Upper lobe of left lung (tissue), 4 donors: ENCODE measurements around the gene SULT1A1.

ENCODE experiments used
- POLR2A ChIP-seq, 4 donors: fragments of 450-650 bp; IDR thresholded peaks; one replicate each; pipeline ENCODE4 v1.5.1; 2016 to 2017; ENCODE audit warnings: antibody characterized with exemption in 4 of 4, mild to moderate bottlenecking in 2 of 4
- TF ChIP-seq, protein P1 (sequence below), 6 experiments: fragments of 450-650 bp in 4 of 6; fragments of 200-600 bp in 2 of 6; sonication (generic) in 2 of 6; IDR thresholded peaks; one replicate each; pipeline ENCODE4 v1.5.1; 2016 to 2019; ENCODE audit warnings: antibody characterized with exemption in 6 of 6

- TF ChIP-seq POLR2A (IDR thresholded peaks at IDR 0.05) = no peak
- TF ChIP-seq, protein P1, sequence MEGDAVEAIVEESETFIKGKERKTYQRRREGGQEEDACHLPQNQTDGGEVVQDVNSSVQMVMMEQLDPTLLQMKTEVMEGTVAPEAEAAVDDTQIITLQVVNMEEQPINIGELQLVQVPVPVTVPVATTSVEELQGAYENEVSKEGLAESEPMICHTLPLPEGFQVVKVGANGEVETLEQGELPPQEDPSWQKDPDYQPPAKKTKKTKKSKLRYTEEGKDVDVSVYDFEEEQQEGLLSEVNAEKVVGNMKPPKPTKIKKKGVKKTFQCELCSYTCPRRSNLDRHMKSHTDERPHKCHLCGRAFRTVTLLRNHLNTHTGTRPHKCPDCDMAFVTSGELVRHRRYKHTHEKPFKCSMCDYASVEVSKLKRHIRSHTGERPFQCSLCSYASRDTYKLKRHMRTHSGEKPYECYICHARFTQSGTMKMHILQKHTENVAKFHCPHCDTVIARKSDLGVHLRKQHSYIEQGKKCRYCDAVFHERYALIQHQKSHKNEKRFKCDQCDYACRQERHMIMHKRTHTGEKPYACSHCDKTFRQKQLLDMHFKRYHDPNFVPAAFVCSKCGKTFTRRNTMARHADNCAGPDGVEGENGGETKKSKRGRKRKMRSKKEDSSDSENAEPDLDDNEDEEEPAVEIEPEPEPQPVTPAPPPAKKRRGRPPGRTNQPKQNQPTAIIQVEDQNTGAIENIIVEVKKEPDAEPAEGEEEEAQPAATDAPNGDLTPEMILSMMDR (IDR thresholded peaks at IDR 0.05) = no peak
These were observed 42.6 kb downstream of the SULT1A1 start for GRCh38 chr16:28567292-28567691.
